HG03575 (cell line): Measurements from ENCODE around the gene SLC6A19.
"Not testable (repeated sequence)": the region's sequence is repeated elsewhere in the genome, so short reads cannot be mapped to it uniquely, and the experiment has no call there.

Experiments
- ATAC-seq: cut with Tn5 transposase; IDR thresholded peaks from one replicate; pipeline ENCODE4 v1.9.1; 2021; ENCODE audit not compliant: unreplicated experiment, insufficient number of reproducible peaks, low FRiP score; ENCODE audit errors: extremely low read depth

Gene SLC6A19

GRCh38 chr5:1201327-1202025 is at the start of gene SLC6A19:
TSS of gene SLC6A19 (plus strand) at chr5:1201595. CDS start at chr5:1201651, 56 bp downstream.
- no peak for ATAC-seq

GRCh38 chr5:1152156-1152555 is 49.2 kb upstream of the SLC6A19 start:
- ATAC-seq, result no peak

DNA sequence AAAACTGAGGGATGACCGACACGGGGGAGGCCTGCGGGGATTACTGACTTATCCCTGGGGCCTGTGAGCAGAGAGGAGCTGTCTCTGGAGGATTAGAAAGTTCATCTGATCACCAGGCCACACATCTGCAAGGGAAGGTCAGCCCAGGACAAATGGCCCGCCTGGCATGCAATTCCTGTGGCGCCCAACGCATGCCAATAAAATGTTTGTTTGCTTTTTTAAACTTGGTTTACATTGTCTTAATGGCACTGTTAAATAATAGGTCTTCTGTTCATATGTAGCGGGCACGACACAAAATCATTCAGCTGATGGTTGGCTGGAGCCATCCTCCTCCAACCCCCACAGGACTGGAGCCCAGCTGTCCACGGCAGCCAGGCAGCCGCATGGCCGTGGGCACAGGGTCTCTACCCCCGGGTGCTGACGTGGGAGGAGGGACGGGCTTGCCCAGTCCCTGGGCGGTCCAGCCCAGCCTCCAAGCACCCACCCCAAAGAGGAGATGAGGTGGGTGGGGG is 48.6 kb upstream of the SLC6A19 start:
- no peak for ATAC-seq

GRCh38 chr5:1153428-1153827 is 48.0 kb upstream of the SLC6A19 start:
- ATAC-seq, result no peak

DNA sequence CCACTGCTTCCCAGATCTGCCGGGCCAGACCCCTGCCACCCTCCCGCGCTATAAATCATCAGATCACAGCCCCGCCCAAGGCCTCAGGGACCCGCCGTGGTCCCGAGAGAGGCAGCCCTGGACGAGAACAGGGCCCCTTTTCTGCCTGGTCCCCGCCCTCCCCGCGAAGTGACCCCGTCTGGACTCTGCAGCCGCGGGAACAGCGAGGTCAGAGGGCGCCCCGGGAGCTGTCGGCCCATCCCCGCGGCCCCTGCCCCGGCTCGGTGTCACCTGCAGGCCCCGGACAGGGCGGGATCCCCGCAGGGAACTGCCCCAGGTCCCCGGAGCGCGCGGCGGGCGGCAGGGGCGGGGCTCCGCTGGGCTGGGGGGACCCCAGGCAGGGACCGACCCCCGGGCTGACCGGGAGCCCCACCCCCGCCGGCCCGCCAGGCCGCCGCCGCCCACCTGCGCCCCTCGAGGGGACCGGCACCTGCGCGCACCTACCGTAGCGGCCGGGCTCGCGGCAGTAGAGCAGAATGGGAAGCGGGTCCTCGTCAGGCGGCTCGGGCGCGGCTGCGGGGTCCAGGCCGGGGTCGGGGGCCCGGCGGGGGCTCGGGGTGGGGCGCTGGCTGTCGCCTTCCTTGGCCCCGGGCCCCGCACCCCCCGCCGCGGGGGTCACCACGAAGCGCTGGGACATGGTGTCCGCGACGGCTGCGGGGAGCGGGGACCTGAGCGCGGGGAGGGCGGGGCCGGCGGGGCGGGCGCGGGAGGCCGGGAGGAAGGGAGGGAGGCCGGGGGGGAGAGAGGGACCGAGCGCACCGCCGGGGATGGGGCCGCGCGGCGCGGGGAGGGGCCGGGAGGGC is 46.0 kb upstream of the SLC6A19 start:
- no peak for ATAC-seq

- ATAC-seq, result no peak
These were observed 45.2 kb upstream of the SLC6A19 start for GRCh38 chr5:1156033-1156753.

DNA sequence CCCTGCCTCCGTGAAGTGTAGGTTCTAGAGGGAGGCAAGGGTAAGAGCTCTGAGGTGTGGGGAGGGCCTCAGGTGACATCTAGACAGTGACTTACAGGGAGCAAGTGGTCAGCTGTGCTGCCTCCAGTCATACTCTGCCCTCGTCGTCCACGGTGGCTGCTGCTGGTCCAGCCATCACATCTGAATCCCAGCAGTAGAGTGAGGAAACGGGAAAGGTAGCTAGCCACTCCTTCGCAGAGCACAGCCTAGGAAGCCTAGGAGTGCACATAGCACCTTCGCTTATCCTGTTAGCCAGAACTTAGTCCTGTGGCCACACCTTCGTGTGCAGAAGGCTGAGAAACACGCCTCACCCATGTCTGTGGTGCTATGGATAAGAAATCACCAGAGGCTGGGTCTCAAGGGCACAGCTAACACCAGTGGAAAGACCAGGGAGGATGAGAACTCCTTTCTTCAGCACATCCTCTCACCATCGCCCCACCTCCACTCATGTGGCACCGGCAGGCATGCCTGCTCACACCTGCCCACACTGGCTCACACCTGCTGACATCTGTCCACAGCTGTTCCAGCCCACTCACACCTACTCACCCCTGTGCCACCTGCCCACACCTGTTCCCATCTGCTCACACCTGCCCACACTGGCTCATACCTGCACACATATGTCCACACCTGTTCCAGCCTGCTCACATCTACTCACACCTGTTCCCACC is 44.5 kb upstream of the SLC6A19 start:
- ATAC-seq, result no peak

DNA sequence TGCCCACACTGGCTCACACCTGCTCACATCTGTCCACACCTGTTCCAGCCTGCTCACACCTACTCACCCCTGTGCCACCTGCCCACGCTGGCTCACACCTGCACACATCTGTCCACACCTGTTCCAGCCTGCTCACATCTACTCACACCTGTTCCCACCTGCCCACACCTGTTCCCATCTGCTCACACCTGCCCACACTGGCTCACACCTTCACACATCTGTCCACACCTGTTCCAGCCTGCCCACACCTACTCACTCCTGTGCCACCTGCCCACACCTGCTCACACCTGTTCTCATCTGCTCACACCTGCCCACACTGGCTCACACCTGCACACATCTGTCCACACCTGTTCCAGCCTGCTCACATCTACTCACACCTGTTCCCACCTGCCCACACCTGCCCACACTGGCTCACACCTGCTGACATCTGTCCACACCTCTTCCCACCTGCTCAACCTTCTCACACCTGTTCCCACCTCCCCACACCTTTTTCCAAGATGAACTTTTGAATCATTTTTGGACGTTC is 43.9 kb upstream of the SLC6A19 start:
- ATAC-seq, result not testable (repeated sequence)

- ATAC-seq, result no peak
These were observed 42.6 kb upstream of the SLC6A19 start for GRCh38 chr5:1158647-1159340.

DNA sequence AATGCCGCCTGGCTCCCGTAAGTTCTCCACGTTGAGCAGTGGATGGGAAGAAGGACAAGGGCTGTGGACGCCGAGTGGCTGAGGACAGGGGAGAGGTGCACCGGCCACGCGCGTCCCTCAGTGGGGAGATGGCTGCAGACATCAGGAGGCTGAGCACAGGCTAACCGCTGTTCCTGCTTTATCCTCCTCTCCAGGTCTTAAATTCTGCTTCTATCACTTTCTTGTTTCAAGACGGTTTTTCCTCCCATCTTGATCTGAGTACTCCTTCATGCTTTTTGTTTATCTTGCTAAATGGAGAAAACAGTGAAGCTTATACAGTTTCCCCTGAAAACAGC is 42.1 kb upstream of the SLC6A19 start:
- no peak for ATAC-seq

- ATAC-seq, result no peak
These were observed 41.5 kb upstream of the SLC6A19 start for GRCh38 chr5:1159774-1160406.

DNA sequence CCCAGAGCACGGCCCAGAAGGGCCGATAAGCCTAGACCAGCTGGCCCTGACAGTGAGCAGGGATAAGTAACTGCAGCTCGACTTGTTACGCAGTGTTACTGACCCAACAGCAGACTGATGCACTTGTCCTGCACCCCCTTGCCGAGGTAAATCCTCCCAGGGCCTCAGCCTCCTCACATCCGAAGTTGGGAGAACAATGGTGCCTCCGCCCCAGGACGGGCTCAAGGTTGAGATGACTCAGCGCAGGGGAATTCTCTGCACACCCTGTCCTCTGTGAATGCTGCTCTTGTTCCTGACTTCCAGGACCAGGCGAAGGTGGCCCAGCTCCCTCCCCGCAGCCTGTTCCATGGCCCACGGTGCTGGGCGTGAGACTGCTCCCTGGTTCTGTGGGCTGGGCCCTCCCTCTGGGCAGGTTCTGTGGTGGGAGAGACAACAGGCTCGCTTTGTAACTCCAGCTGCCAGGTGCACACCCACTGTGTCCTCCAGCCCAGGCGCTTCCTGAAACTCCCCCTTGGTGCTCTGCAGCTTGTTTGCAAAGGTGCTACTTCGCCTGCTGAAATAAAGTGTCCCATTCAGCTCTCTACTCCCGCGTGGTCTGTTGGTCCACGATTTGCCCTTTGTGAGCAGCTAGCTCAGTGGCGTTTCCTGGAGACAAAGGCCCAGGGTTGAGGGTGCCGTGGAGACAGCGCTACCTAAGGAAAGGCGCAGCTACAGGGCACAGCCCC is 40.1 kb upstream of the SLC6A19 start:
- no peak for ATAC-seq

GRCh38 chr5:1161833-1162229 is 39.6 kb upstream of the SLC6A19 start:
- ATAC-seq, result no peak

DNA sequence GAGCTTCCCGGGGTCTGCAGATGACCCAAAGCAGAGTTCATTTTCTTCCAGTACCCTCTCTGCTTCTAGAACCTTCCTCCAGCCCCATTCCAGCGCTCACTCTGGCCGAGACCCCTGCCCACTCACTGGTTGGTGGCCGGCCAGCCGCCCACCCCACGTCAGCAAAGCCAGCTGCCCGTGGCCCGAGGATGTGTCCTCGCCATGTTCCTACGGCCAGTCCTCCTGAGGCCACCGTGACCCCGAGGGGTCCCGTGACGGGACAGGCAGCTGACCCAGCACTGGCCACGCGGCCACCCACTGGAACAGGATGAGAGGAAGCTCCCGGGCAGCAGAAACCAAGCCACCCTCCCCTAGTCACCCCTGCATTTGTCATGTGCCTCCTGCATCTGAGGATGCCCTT is 39.1 kb upstream of the SLC6A19 start:
- ATAC-seq, result no peak

GRCh38 chr5:1162751-1163150 is 38.6 kb upstream of the SLC6A19 start:
- ATAC-seq, result no peak

DNA sequence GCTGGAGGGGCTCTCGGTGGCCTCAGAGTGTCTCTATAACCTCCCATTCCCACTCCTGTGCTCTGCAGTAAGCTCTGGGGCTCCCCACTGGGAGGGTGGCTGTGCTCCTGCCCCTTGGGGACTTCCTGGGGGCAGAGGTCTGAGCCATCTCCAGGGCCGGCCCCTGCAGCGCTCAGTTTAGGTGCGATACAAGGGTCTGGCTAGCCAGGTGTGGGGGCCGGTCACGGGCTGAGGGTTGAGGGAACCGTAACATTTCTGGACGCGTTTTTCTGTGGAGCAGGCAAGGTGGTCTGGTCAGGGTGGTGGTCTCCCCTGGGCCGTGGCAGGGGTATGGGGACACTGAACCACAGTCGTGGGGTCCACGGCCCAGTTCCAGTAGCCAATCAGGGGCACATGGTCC is 38.0 kb upstream of the SLC6A19 start:
- ATAC-seq, result no peak

DNA sequence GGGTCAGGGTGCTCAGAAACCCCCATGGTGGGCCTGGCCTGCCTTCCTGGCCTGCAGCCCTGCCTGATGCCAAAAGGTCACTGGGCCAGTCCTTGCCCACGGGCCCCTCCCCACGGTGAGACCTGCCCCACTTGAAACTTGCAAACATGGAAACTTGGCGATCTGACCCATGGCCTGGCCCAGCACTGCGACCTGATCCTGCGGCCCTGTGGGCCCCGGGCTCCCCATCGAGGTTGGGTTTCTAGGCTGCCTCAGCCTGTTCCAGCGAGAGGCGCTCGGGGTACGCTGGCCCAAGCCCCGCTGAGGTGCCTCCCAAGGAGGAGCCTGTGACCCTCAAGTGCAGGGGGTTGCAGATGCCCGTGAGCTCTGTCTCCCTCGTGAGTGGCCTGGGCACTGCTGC is 37.5 kb upstream of the SLC6A19 start:
- ATAC-seq, result no peak
